Mucosa of stomach (tissue), 1 donor: ENCODE results near the gene SLC29A3.

ENCODE experiments used
- H3K27me3 ChIP-seq: one replicate; pipeline ENCODE4 v1.7.0; 2013; ENCODE audit warnings: mild to moderate bottlenecking, low read length; ENCODE audit not compliant: control insufficient read depth, insufficient read depth
- H3K36me3 ChIP-seq: one replicate; pipeline ENCODE4 v1.7.0; 2013; ENCODE audit warnings: low read length; ENCODE audit not compliant: control insufficient read depth, insufficient read depth
- H3K4me1 ChIP-seq: one replicate; pipeline ENCODE4 v1.7.0; 2013; ENCODE audit warnings: mild to moderate bottlenecking, low read length; ENCODE audit not compliant: control insufficient read depth, insufficient read depth
- H3K4me3 ChIP-seq: one replicate; pipeline ENCODE4 v1.7.0; 2013; ENCODE audit warnings: low read length
- H3K9ac ChIP-seq: one replicate; pipeline ENCODE4 v1.7.0; 2013; ENCODE audit warnings: mild to moderate bottlenecking, low read length, moderate library complexity
- H3K9me3 ChIP-seq: one replicate; pipeline ENCODE4 v1.7.0; 2013; ENCODE audit warnings: mild to moderate bottlenecking, low read length, moderate library complexity; ENCODE audit not compliant: control insufficient read depth
- donor health status: Pancreatic carcinoma.

SLC29A3 gene

DNA sequence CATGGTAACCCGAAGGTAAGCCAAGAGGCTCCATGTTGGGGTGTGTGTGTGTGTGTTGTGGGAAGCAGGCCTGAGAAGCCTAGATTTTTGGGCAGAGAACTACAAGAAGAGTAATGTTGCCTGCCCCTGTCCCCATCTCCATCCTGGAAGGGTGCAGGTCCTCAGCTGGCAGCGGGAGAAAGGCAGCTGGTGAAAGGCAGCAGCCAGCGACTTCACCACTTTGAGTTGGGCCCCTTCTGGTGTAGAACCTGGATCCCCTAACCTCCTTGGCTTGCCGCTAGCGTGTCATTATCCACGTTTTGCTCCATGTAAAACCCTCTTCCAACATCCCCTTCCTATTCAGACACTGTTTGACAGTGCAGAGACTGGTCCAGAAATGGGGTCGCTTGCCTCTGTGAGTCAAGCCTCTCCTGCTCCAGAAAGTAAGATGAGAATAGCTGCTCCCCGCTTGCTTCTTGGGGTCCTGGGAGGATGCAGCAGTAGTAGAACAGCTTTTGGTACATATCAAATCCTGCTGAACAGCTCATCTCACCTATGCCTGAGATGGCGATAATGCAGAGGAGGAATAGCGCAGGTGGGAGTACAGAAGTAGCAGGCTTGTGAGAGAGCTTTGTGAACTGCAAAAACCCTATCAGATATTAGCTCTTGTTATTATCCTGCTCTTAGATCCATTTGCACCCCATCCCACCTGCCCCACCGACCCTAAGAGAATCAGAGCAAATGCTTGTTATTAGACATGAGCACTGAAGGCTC, 55.6 kb downstream of the SLC29A3 start:
- no peak overlapping the region for H3K4me3 ChIP-seq
- H3K9me3 ChIP-seq, result no peaks in the 10 kb centered on the region
- H3K27me3 ChIP-seq, result no peaks in the 10 kb centered on the region
- H3K9ac ChIP-seq, result no peak overlapping the region
- H3K4me1 ChIP-seq, result peaks cover 25% of the 10 kb centered on the region
- H3K36me3 ChIP-seq, result no peaks in the 10 kb centered on the region

DNA sequence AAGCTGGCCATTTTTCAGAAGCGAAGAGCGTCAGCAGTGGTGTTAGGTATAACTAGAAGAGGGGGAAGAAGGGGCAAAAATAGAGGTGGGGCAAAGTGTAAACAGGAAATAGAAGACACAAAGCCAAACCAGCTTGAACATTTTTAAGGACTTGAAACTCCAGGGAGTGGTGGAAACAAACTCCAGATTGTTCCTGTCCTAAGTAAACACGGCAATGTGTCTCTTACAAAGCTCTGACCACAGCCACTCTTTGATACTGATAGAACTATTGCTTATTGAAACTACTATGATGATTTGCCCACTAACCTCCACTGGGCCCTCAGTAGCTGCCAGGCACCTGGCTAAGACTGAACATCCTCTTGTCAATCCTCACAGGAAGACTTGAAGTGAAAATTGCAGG, 56.9 kb downstream of the SLC29A3 start:
- H3K9ac ChIP-seq, result peak overlapping the region; percentile 5
- peaks cover 25% of the 10 kb centered on the region for H3K4me1 ChIP-seq
- H3K36me3 ChIP-seq, result no peaks in the 10 kb centered on the region
- H3K27me3 ChIP-seq, result no peaks in the 10 kb centered on the region
- H3K4me3 ChIP-seq, result no peak overlapping the region
- no peaks in the 10 kb centered on the region for H3K9me3 ChIP-seq

DNA sequence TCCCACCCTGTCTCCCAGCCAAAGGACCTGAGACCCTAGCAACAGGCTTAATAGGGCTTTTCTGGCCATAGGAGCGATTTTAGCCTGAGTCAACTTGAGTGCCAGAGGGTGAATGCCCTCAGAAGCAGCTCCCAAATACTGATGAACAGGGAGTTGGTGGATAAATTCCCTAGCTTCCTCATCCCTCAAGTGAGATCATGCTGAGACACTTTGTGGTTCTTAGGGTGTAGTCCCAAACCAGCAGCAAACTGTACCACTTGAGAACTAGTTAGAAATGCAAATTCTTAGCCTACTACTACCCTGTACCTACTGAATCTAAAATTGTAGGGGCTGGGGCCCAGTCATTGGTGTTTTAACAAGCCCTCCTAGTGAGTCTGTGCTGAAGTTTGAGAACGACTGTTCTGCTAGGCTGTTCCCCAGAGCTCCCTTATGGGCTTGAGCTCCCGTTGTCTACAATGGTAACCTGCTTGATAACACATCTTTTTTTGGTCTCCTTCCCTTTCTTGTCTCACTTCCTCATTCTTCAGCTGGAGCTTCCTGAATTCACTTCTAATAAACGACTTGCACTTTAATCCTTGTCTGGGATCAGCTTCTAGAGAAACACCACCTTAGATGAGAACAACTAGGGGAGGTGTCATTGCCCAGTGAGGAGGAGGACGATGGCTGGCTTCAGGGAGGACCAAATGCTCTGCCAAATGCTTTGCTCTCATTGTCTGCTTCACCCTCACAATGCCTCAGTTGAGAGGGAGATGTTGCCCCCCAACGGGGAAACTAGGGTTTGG, 59.5 kb downstream of the SLC29A3 start:
- H3K4me3 ChIP-seq, result no peak overlapping the region
- no peaks in the 10 kb centered on the region for H3K36me3 ChIP-seq
- no peaks in the 10 kb centered on the region for H3K9me3 ChIP-seq
- H3K4me1 ChIP-seq, result peaks cover 25% of the 10 kb centered on the region
- H3K27me3 ChIP-seq, result no peaks in the 10 kb centered on the region
- H3K9ac ChIP-seq, result no peak overlapping the region

DNA sequence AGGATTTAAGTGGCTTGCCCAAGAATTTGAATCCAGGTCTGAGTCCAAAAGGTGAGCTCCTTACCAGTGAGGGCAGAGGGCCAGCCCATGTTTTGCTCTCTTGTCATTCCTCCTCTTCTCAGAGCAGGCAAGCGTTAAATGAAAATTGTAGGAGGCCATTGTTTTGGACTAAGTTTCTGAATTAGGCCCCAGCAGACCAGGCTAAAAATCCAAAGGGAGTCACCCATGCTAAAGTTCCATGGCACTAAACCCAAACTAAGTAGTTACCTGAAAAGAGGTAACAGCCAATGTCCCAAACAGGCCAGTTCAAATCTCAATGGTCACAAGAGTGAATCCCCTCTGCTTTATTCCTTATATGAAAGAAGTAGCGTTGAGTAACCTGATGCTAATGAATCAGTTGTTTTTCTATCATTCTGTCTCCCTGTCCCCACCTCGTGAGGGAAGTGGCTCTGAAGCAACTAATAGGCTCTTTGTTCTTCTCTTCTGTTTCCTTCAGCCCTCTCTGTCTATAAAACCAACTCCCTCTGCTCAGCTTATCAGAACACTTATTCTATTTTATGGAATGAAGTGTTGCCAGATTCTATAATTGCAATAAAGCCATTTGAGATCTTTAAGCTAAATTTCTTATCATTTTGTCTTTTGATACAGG, 60.2 kb downstream of the SLC29A3 start:
- no peak overlapping the region for H3K9ac ChIP-seq
- H3K27me3 ChIP-seq, result no peaks in the 10 kb centered on the region
- no peak overlapping the region for H3K4me3 ChIP-seq
- H3K36me3 ChIP-seq, result no peaks in the 10 kb centered on the region
- peaks cover 25% of the 10 kb centered on the region for H3K4me1 ChIP-seq
- no peaks in the 10 kb centered on the region for H3K9me3 ChIP-seq

DNA sequence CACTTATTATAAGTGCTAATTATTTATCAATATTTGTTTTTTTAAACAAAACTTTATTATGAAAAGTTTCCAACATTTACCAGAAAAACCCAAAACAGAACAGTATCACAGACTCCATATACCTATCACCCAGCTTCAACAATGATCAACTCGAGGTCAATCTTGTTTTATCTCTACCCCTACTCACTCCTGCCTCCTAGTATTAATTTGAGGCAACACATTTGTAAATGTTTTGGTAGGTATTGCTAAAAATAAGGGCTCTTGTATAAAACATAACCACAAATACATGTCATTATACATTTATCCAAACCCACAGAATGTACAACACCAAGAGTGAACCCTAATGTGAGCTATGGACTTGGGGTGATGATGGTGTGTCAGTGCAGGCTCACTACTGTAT, 61.8 kb downstream of the SLC29A3 start:
- Histone ChIP-seq H3K9ac (no peak overlapping the region), H3K36me3 (no peaks in the 10 kb centered on the region), H3K9me3 (no peaks in the 10 kb centered on the region), H3K4me1 (peaks cover 22% of the 10 kb centered on the region), H3K27me3 (no peaks in the 10 kb centered on the region), H3K4me3 (no peak overlapping the region)

DNA sequence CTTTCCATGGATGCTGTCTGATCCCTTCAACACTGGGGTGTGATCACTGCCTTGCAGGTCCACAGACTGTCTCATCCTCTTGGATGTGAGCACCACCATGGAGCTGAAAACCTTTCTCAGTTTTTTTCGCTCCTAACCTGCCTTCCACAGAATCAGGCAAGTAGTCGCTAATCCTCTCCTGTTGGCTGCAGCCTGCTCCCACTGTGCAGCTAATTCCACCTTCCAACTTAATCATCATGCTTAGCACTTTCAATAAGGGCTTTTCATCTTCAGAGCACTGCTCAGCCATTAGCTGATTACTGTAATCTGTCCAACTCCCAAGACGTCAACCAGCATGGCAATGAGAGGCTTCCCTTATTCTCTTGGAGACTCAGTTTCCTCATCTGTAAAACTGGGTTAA, 62.6 kb downstream of the SLC29A3 start:
- H3K9me3 ChIP-seq, result no peaks in the 10 kb centered on the region
- peaks cover 14% of the 10 kb centered on the region for H3K4me1 ChIP-seq
- H3K27me3 ChIP-seq, result no peaks in the 10 kb centered on the region
- no peaks in the 10 kb centered on the region for H3K36me3 ChIP-seq
- no peak overlapping the region for H3K9ac ChIP-seq
- H3K4me3 ChIP-seq, result no peak overlapping the region

DNA sequence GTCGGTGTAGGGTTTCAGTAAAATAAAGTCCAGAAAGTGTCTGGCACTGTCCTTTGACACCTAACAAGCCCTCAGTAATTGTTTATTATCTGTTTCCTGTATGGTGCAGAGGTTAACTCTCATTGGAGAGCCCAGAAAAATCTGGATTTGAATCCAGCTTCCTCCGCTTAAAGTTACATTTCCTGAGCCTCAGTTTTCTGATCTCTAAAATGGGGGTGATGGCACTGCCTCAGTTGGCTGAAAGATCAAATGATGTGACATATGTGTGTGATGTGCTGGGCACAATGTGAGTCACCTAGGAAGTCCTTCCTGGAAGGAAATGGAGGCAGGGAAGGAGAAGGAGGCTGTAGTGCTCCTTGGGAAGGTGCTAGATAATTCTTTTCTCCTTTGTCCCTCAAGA, 63.0 kb downstream of the SLC29A3 start:
- no peaks in the 10 kb centered on the region for H3K36me3 ChIP-seq
- no peaks in the 10 kb centered on the region for H3K27me3 ChIP-seq
- H3K4me1 ChIP-seq, result peaks cover 10% of the 10 kb centered on the region
- no peak overlapping the region for H3K4me3 ChIP-seq
- H3K9ac ChIP-seq, result no peak overlapping the region
- no peaks in the 10 kb centered on the region for H3K9me3 ChIP-seq

DNA sequence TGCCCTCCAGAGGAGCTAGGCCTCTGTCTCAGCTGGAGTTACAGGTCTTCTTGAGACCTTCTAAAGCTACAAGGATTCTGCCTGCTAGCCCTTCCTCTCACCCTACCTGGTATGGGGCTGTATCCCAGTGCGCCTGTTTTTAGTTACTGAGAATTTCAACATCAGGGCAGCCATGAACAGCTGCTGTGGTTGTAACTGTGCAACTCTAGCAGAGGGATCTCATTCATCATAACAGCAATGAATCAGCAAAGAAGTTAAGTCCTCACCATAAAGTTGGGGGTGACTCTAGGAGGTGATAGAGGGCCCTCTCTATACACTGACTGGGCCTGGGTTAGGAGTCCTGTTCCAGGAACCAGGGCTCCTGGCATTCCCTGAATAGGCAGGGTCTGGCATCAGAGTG, 63.7 kb downstream of the SLC29A3 start:
- no peaks in the 10 kb centered on the region for H3K27me3 ChIP-seq
- peaks cover 6% of the 10 kb centered on the region for H3K4me1 ChIP-seq
- H3K9ac ChIP-seq, result no peak overlapping the region
- H3K36me3 ChIP-seq, result no peaks in the 10 kb centered on the region
- H3K4me3 ChIP-seq, result no peak overlapping the region
- no peaks in the 10 kb centered on the region for H3K9me3 ChIP-seq

DNA sequence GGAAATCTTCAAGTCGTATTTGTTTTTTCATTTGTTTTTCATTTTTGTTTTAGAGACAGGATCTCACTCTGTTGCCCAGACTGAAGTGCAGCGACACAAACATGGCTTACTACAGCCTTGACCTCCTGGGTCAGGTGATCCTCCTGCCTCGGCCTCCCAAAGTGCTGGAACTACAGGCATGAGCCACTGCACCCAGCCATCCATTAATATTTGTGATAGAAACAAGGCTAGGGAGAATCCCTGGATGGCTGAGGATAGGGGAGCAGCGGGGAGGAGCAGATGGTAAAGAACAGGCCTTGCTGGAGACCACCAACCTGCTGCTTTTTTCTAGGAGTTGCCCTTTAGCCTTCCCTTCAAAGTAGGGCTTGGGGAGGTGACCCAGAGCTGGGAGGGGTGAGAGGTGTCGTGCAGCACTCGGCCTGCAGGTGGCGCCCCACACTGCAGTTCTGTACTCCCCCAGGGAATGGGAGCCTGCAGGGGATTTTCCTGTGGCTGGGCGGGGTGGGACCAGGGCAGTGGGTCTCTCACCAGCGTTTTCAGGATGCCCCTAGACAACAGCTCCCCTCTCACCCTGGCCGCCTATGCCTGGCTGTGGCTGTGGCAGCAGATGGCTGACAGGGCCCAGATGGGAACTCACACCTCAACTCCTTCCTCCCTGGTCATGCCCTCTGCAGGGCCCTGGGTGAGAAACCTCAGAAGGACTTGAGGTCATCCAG, 65.1 kb downstream of the SLC29A3 start:
- Histone ChIP-seq H3K36me3 (no peaks in the 10 kb centered on the region), H3K4me1 (no peaks in the 10 kb centered on the region), H3K4me3 (no peak overlapping the region), H3K9me3 (no peaks in the 10 kb centered on the region), H3K9ac (no peak overlapping the region), H3K27me3 (peaks cover 5% of the 10 kb centered on the region)

DNA sequence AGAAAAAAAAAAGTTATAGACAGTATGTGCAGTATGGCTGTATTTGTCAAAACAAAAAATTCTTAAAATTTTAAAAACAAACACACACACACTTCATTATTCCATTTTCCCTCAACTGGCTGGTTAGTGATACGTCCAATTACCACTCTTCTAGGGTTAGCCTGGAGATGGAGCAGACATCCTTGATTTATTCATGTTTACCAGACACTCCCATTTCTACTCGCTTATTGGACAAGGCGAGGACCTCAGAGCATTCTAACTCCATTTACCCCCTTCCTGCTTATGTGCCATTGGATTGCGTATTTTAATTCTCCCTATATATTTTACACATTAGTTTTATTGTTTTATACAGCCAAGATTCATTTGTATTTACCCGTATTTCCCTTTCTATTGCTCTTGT, 69.1 kb downstream of the SLC29A3 start:
- Histone ChIP-seq H3K9me3 (no peaks in the 10 kb centered on the region), H3K9ac (no peak overlapping the region), H3K4me3 (no peak overlapping the region), H3K36me3 (no peaks in the 10 kb centered on the region), H3K27me3 (peaks cover 31% of the 10 kb centered on the region), H3K4me1 (no peaks in the 10 kb centered on the region)

DNA sequence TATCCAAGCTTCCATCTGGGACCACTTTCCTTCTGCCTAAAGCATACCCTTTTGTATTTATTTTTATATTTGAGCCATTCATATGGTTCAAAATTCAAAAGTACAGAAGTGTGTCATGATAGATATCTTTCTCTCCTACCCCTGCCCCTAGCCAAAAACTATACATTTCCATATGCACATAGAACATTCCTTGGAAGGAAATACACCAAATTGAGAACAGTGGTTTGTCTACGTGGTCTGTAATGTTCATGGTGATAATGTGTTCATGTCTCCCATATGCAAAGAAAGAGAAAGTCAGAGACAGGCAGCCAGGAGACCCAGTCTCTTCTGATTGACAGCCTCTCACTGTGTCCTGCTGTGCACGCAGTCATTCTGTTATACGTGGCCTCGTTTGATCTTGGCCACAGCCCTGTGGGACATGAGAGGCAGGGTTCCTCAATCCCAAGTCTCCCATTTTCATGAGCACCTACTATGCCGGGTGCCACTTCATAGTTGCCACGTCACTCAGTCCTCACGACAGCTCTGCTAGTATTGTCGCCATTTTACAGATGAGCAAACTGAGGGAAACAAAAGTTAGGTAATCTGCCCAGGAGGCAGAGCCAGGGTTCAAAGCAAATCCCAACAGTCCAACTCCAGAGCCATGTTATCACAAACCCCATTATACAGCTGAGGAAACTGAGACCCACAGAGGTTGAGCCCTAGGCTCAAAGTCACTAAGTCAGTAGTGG, 69.7 kb downstream of the SLC29A3 start:
- H3K9me3 ChIP-seq, result no peaks in the 10 kb centered on the region
- H3K36me3 ChIP-seq, result no peaks in the 10 kb centered on the region
- H3K4me3 ChIP-seq, result no peak overlapping the region

More for the DNA sequence above, 69.7 kb downstream of the SLC29A3 start:
- peaks cover 31% of the 10 kb centered on the region for H3K27me3 ChIP-seq
- H3K9ac ChIP-seq, result no peak overlapping the region
- H3K4me1 ChIP-seq, result no peaks in the 10 kb centered on the region
